K562 (cell line): ENCODE data around the gene SNRPA. TPM values are rescaled to one million over a fixed set of nuclear protein-coding genes. Genes with fewer than 3 reads are reported as not detected.

Source experiments
- BACH1 ChIP-seq: fragments of 200-800 bp; sonication (Bioruptor generic); IDR thresholded peaks from 2 replicates; pipeline ENCODE4 v1.6.1; 2016; ENCODE audit warnings: missing genetic modification characterization, missing compliant biosample characterization
- EP400 ChIP-seq: fragments of 450-650 bp; IDR thresholded peaks from 2 replicates; pipeline ENCODE4 v1.6.1; 2017; ENCODE audit warnings: antibody characterized with exemption, mild to moderate bottlenecking, moderate library complexity
- GATAD2B ChIP-seq: fragments of 450-650 bp; IDR thresholded peaks from 2 replicates; pipeline ENCODE4 v1.6.1; 2017; ENCODE audit warnings: mild to moderate bottlenecking, borderline replicate concordance
- HOXB6 ChIP-seq: fragments of 250-450 bp; sonication (Bioruptor Pico); IDR thresholded peaks from 2 replicates; pipeline ENCODE4 v1.5.1; 2022; ENCODE audit warnings: mild to moderate bottlenecking, borderline replicate concordance
- RBM25 ChIP-seq: fragments of 200-400 bp; formaldehyde crosslinking; IDR thresholded peaks from 2 replicates; pipeline ENCODE4 v1.6.1; 2018; ENCODE audit warnings: low read length, low read depth, moderate library complexity; ENCODE audit not compliant: severe bottlenecking
- RCOR1 ChIP-seq, 2 experiments: IDR thresholded peaks; 2 replicates each; pipeline ENCODE4 v1.6.1; 2012; ENCODE audit warnings: low read depth in 2 of 2, low read length in 2 of 2, borderline replicate concordance in 1 of 2, improper control_type of control experiment in 1 of 2
- TAF7 ChIP-seq: fragments of 450-650 bp; IDR thresholded peaks from 2 replicates; pipeline ENCODE4 v1.6.1; 2016; ENCODE audit warnings: missing genetic modification characterization, missing compliant biosample characterization
- ZFPM2 ChIP-seq: fragments of 250-450 bp; sonication (Bioruptor Pico); IDR thresholded peaks from 2 replicates; pipeline ENCODE4 v1.5.1; 2022; ENCODE audit warnings: mild to moderate bottlenecking
- ZNF444 ChIP-seq: fragments of 250-450 bp; sonication (Bioruptor Pico); IDR thresholded peaks from 2 replicates; pipeline ENCODE4 v1.4.0; 2020; ENCODE audit warnings: mild to moderate bottlenecking, moderate library complexity
- polyA plus RNA-seq, 8 experiments: library from polyadenylated mRNA; depleted of rRNA in 4 of 8; stranded (reverse) in 5 of 8; unstranded in 3 of 8; fragments of >200 nt; fragmentation: Nextera tagmentation in 2 of 8; fragmentation: Illumina TruSeq in 1 of 8; extraction: Ambion mirVana in 2 of 8; extraction: Trizol in 1 of 8; gene quantifications; 2 replicates each; pipeline versions ENCODE4 v1.2.1 to v1.2.3, GENCODE V29; 2011 to 2014; ENCODE audit warnings: inconsistent platforms in 1 of 8, missing spikeins in 1 of 8
- total RNA-seq, 7 experiments: library from RNA; depleted of rRNA in 6 of 7; stranded (reverse); fragments of >200 nt in 6 of 7; fragmentation: Illumina TruSeq in 2 of 7; extraction: Trizol in 2 of 7; gene quantifications; 2 replicates each; pipeline versions ENCODE4 v1.2.1 to v1.2.3, GENCODE V29; 2011 to 2021; ENCODE audit warnings: low replicate concordance in 1 of 7
- TF ChIP-seq, protein P1 (sequence below): fragments of 450-650 bp; IDR thresholded peaks from 2 replicates; pipeline ENCODE4 v1.6.1; 2016; ENCODE audit warnings: low read depth
- TF ChIP-seq, protein P2 (sequence below): sonication (generic); formaldehyde crosslinking; IDR thresholded peaks from 2 replicates; pipeline ENCODE4 v1.8.1; 2023; ENCODE audit warnings: mild to moderate bottlenecking, missing genetic modification reagents
- TF ChIP-seq, protein P3 (sequence below), 2 experiments: fragments of 200-800 bp in 1 of 2; sonication (Bioruptor generic) in 1 of 2; sonication (generic) in 1 of 2; formaldehyde crosslinking in 1 of 2; IDR thresholded peaks in 1 of 2; conservative IDR thresholded peaks in 1 of 2; 2 replicates each; pipeline versions ENCODE4 v1.5.0 to v1.6.1; 2016 to 2020; ENCODE audit warnings: missing compliant biosample characterization in 1 of 2, missing genetic modification characterization in 1 of 2, missing genetic modification reagents in 1 of 2

Gene SNRPA
- total and polyA plus RNA-seq, 9 of the 15 experiments (the other 6 are each of a cell fraction or from before 2014, with no cell fraction given), result 16.3 to 311 (median 193) TPM

DNA sequence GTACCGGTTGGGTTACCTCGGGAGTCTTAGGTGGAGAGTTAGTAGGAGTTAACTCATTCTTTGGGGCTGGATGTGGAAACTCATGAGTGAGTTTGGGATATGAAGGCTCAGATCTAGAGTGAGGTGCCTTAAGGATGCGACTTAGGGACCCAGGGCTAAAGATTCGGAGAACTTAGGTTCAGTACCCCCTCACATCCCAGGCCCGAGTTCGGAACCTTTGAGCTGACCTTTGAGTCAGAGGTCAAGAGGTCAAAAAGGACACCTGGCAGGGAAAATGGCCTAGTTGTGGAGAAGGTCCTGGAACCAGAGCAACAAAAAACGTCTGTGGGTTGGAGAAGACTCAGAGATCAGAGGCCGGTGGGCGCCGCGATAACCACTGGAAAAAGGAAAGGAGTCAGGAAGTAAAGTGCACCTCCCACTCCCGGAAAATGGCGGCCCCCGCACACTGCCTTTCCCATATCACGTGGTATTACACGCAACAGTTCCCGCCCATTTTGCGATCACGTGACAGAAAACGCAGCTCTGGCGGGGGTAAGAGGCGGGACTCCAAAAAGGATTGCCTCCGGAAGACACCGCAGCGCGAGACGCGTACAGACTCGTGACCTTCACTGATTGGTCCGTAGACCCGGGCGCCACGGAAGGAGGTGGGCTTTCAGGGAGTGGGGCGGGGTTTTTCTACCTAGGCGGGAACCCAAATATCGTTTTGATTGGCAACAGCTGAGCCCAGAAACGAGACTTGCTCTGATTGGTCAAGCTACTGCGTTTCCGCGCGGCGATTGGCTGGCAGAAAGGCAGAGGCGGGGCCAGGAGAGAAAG lies 737 bp upstream of the SNRPA start, which contains the start of gene ACTMAP (continued):
- TF ChIP-seq EP400, result peak; percentile 98
- no peak for TF ChIP-seq HOXB6 (CRISPR knock-in tag)
- peak; percentile 90 for TF ChIP-seq RBM25
- peak; percentile 87 for TF ChIP-seq TAF7 (tag)
- TF ChIP-seq ZNF444, result no peak
- TF ChIP-seq GATAD2B, result no peak
- TF ChIP-seq, protein P1, sequence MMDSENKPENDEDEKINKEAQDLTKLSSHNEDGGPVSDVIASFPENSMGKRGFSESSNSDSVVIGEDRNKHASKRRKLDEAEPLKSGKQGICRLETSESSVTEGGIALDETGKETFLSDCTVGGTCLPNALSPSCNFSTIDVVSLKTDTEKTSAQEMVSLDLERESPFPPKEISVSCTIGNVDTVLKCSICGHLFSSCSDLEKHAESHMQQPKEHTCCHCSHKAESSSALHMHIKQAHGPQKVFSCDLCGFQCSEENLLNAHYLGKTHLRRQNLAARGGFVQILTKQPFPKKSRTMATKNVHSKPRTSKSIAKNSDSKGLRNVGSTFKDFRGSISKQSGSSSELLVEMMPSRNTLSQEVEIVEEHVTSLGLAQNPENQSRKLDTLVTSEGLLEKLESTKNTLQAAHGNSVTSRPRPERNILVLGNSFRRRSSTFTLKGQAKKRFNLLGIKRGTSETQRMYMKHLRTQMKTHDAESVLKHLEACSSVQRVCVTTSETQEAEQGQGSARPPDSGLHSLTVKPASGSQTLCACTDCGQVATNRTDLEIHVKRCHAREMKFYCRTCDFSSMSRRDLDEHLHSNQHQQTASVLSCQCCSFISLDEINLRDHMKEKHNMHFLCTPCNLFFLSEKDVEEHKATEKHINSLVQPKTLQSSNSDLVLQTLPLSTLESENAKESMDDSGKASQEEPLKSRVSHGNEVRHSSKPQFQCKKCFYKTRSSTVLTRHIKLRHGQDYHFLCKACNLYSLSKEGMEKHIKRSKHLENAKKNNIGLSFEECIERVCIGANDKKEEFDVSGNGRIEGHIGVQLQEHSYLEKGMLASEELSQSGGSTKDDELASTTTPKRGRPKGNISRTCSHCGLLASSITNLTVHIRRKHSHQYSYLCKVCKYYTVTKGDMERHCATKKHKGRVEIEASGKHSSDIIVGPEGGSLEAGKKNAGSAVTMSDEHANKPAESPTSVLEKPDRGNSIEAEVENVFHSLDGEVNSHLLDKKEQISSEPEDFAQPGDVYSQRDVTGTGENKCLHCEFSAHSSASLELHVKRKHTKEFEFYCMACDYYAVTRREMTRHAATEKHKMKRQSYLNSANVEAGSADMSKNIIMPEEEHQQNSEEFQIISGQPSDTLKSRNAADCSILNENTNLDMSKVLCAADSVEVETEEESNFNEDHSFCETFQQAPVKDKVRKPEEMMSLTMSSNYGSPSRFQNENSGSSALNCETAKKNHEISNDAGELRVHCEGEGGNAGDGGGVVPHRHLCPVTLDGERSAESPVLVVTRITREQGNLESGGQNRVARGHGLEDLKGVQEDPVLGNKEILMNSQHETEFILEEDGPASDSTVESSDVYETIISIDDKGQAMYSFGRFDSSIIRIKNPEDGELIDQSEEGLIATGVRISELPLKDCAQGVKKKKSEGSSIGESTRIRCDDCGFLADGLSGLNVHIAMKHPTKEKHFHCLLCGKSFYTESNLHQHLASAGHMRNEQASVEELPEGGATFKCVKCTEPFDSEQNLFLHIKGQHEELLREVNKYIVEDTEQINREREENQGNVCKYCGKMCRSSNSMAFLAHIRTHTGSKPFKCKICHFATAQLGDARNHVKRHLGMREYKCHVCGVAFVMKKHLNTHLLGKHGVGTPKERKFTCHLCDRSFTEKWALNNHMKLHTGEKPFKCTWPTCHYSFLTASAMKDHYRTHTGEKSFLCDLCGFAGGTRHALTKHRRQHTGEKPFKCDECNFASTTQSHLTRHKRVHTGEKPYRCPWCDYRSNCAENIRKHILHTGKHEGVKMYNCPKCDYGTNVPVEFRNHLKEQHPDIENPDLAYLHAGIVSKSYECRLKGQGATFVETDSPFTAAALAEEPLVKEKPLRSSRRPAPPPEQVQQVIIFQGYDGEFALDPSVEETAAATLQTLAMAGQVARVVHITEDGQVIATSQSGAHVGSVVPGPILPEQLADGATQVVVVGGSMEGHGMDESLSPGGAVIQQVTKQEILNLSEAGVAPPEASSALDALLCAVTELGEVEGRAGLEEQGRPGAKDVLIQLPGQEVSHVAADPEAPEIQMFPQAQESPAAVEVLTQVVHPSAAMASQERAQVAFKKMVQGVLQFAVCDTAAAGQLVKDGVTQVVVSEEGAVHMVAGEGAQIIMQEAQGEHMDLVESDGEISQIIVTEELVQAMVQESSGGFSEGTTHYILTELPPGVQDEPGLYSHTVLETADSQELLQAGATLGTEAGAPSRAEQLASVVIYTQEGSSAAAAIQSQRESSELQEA, result no peak
- TF ChIP-seq BACH1 (tag), result 0 out of 2 replicates have a peak, but pooled peaks have one; percentile 61
- 0 out of 2 replicates have a peak, but pooled peaks have one; percentile 41 for TF ChIP-seq ZFPM2 (CRISPR knock-in tag)
- no peak for TF ChIP-seq RCOR1 (IDR thresholded peaks at IDR 0.05; ENCODE audit: borderline replicate concordance in 1 of 2, low read depth in 2 of 2, low read length in 2 of 2)
- TF ChIP-seq, protein P2, sequence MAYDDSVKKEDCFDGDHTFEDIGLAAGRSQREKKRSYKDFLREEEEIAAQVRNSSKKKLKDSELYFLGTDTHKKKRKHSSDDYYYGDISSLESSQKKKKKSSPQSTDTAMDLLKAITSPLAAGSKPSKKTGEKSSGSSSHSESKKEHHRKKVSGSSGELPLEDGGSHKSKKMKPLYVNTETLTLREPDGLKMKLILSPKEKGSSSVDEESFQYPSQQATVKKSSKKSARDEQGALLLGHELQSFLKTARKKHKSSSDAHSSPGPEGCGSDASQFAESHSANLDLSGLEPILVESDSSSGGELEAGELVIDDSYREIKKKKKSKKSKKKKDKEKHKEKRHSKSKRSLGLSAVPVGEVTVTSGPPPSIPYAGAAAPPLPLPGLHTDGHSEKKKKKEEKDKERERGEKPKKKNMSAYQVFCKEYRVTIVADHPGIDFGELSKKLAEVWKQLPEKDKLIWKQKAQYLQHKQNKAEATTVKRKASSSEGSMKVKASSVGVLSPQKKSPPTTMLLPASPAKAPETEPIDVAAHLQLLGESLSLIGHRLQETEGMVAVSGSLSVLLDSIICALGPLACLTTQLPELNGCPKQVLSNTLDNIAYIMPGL (CRISPR knock-in tag), result no peak
- TF ChIP-seq, protein P3, sequence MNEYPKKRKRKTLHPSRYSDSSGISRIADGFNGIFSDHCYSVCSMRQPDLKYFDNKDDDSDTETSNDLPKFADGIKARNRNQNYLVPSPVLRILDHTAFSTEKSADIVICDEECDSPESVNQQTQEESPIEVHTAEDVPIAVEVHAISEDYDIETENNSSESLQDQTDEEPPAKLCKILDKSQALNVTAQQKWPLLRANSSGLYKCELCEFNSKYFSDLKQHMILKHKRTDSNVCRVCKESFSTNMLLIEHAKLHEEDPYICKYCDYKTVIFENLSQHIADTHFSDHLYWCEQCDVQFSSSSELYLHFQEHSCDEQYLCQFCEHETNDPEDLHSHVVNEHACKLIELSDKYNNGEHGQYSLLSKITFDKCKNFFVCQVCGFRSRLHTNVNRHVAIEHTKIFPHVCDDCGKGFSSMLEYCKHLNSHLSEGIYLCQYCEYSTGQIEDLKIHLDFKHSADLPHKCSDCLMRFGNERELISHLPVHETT (CRISPR knock-in tag; conservative IDR thresholded peaks at IDR 0.05 in 1 of 2, IDR thresholded peaks at IDR 0.05 in 1 of 2), result peak in 1 of 2 experiments; percentile 88; a peak in 2 of 4 replicates
